ENCODE data around the gene AP2A1. TPM values are rescaled to one million over a fixed set of nuclear protein-coding genes. Genes with fewer than 3 reads are reported as not detected.

Gene AP2A1
- total and polyA plus RNA-seq, 9 of the 15 experiments (the other 6 are each of a cell fraction or from before 2014, with no cell fraction given): 0.55 to 150 (median 31.9) TPM

GRCh38 chr19:49766007-49766929 lies 533 bp upstream of the AP2A1 start (continued):
- TF ChIP-seq U2AF1 (optimal IDR thresholded peaks at IDR 0.05; ENCODE audit: low read depth, low read length) (no peak), SRSF1 (IDR thresholded peaks at IDR 0.05; ENCODE audit: low read depth, low read length) (no peak), STAT5A (IDR thresholded peaks at IDR 0.05; ENCODE audit: borderline replicate concordance, low read length) (no peak), ZNF785 (CRISPR knock-in tag; IDR thresholded peaks at IDR 0.05) (no peak), ZNF644 (tag; IDR thresholded peaks at IDR 0.05; ENCODE audit: low read depth) (no peak), HDAC2 (IDR thresholded peaks at IDR 0.05) (peak; percentile 49), ETS2 (tag; IDR thresholded peaks at IDR 0.05; ENCODE audit: borderline replicate concordance, poor library complexity, severe bottlenecking) (no peak), AFF4 (CRISPR knock-in tag; IDR thresholded peaks at IDR 0.05) (no peak), SIRT6 (IDR thresholded peaks at IDR 0.05; ENCODE audit: low read depth, low read length) (no peak), FOXA3 (CRISPR knock-in tag; conservative IDR thresholded peaks at IDR 0.05 in 1 of 2, IDR thresholded peaks at IDR 0.05 in 1 of 2) (peak in 1 of 2 experiments; percentile 76; a peak in 1 of 4 replicates), CREB1 (IDR thresholded peaks at IDR 0.05) (no peak; the same call in none of the 2 replicates), CREB1 (CRISPR knock-in tag; IDR thresholded peaks at IDR 0.05) (peak; percentile 71), CHAMP1 (IDR thresholded peaks at IDR 0.05) (no peak), ZNF24 (IDR thresholded peaks at IDR 0.05) (0 out of 2 replicates have a peak, but pooled peaks have one; percentile 13), TEAD4 (IDR thresholded peaks at IDR 0.05; ENCODE audit: low read length) (peak; percentile 30; the same call in 1 of the 2 replicates), TEAD4 (CRISPR knock-in tag; IDR thresholded peaks at IDR 0.05; ENCODE audit: borderline replicate concordance) (no peak)
